Thymus (tissue), 11 donors: ENCODE measurements around the gene SLC49A4. TPM values are rescaled to one million over a fixed set of nuclear protein-coding genes. Genes with fewer than 3 reads are reported as not detected.

Source experiments
- DNase-seq, 9 donors: peaks; one replicate each; pipeline ENCODE4 v3.0.0-alpha.2; 2013; ENCODE audit warnings: low spot score in 9 of 9, low read depth in 6 of 9, missing footprints in 1 of 9
- H3K27ac ChIP-seq, 2 donors: one replicate each; pipeline ENCODE4 v1.5.1; 2013; ENCODE audit warnings: control low read depth in 1 of 2, low read depth in 1 of 2, low read length in 1 of 2, mild to moderate bottlenecking in 1 of 2, moderate library complexity in 1 of 2
- H3K27me3 ChIP-seq, 2 donors: one replicate each; pipeline ENCODE4 v1.5.1; 2013; ENCODE audit warnings: low read length in 1 of 2; ENCODE audit not compliant: control insufficient read depth in 2 of 2, insufficient read depth in 1 of 2
- H3K36me3 ChIP-seq, 2 donors: one replicate each; pipeline ENCODE4 v1.5.1; 2013; ENCODE audit warnings: low read length in 1 of 2, mild to moderate bottlenecking in 1 of 2, moderate library complexity in 1 of 2; ENCODE audit not compliant: control insufficient read depth in 2 of 2, insufficient read depth in 2 of 2
- H3K4me1 ChIP-seq, 2 donors: one replicate each; pipeline ENCODE4 v1.5.1; 2013; ENCODE audit warnings: low read length in 2 of 2; ENCODE audit not compliant: control insufficient read depth in 2 of 2, insufficient read depth in 2 of 2
- H3K4me3 ChIP-seq, 2 donors: one replicate each; pipeline ENCODE4 v1.5.1; 2013; ENCODE audit warnings: low read length in 2 of 2, control low read depth in 1 of 2, mild to moderate bottlenecking in 1 of 2
- H3K9me3 ChIP-seq, 2 donors: one replicate each; pipeline ENCODE4 v1.5.1; 2013; ENCODE audit warnings: low read length in 1 of 2, mild to moderate bottlenecking in 1 of 2; ENCODE audit not compliant: control insufficient read depth in 2 of 2, insufficient read depth in 1 of 2
- WGBS: extraction: QIAGEN DNeasy Blood & Tissue Kit; methylation state at CpG from one replicate; pipeline ENCODE4 v1.1.7; 2013; 5-methylcytosine and 5-hydroxymethylcytosine counted together
- polyA plus RNA-seq: library from polyadenylated mRNA; stranded (reverse); fragments of 200-250 nt; gene quantifications from one replicate; pipeline ENCODE4 v1.2.3, GENCODE V29; 2013
- total RNA-seq: library from RNA; stranded (reverse); fragments of 120-200 nt; gene quantifications from one replicate; pipeline ENCODE4 v1.2.4, GENCODE V29; 2013
- donor health status: healthy.

The SLC49A4 gene
- total and polyA plus RNA-seq, 2 donors: 3.3 to 5.9 TPM

- Histone ChIP-seq H3K36me3 (no peaks in the 10 kb centered on the region), H3K27ac (no peak overlapping the region), H3K9me3 (peaks cover 1 to 3% of the 10 kb centered on the region in 2 donors), H3K27me3 (peaks cover 0 to 7% of the 10 kb centered on the region in 2 donors), H3K4me1 (peaks cover 0 to 4% of the 10 kb centered on the region in 2 donors), H3K4me3 (no peak overlapping the region)
- WGBS: 93% methylated on average over 4 of the region's 4 CpGs
- no peak for DNase-seq
Observed at GRCh38 chr3:122903171-122903570, 108.3 kb downstream of the SLC49A4 start.

DNA sequence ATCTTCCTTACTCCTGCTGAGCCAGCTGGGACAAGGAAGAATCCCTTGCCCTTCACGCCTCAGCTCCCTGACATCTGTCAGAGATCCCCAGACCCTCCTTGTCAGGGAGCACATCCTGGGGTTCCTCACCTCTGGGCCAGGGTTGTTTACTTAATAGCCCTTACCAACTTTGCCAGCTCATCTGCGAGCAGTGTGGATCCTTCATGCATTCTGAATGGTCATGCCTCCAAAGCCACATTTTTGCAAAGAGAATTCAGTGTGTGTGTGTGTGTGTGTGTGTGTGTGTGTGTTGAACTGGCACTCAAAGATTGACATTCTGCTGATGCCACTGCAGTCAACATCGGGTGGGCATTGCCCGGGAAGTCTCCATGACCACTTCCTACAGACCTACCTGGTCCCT lies 112.6 kb downstream of the SLC49A4 start:
- Histone ChIP-seq H3K9me3 (peaks cover 1 to 6% of the 10 kb centered on the region in 2 donors), H3K4me1 (no peaks in the 10 kb centered on the region), H3K27me3 (peaks cover 9 to 23% of the 10 kb centered on the region in 2 donors), H3K36me3 (no peaks in the 10 kb centered on the region), H3K27ac (no peak overlapping the region), H3K4me3 (no peak overlapping the region)
- no peak for DNase-seq
- 95% methylated on average over 4 of the region's 4 CpGs for WGBS

DNA sequence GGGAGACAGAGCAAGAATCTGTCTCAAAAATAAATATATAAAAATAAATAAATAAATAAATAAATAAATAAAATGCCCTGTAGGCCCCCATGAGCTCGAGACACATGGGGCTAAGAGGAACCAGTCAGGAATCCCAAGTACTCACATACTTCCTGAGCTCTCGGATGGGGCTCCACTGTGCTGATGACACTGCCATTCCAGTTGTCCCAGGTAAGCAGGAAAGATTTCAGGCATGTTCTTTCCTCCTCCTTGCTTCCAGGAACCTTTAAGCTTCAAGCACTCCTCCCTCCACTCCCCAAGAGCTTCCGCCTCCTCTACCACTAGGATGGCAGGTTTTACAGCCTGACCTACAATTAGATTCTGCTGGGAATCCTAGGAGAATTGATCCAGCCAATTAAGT lies 113.4 kb downstream of the SLC49A4 start:
- Histone ChIP-seq H3K9me3 (peaks cover 1 to 6% of the 10 kb centered on the region in 2 donors), H3K27ac (no peak overlapping the region), H3K27me3 (peaks cover 16 to 29% of the 10 kb centered on the region in 2 donors), H3K4me3 (no peak overlapping the region), H3K36me3 (no peaks in the 10 kb centered on the region), H3K4me1 (peaks cover 0 to 2% of the 10 kb centered on the region in 2 donors)
- DNase-seq: no peak
- 94% methylated on average over 3 of the region's 3 CpGs for WGBS

GRCh38 chr3:122911901-122912300 lies 117.0 kb downstream of the SLC49A4 start:
- H3K27ac ChIP-seq: no peak overlapping the region
- peaks cover 0 to 3% of the 10 kb centered on the region in 2 donors for H3K9me3 ChIP-seq
- WGBS: 98% methylated on average over 16 of the region's 16 CpGs
- H3K27me3 ChIP-seq: peaks cover 25 to 48% of the 10 kb centered on the region in 2 donors
- no peak for DNase-seq
- no peak overlapping the region for H3K4me3 ChIP-seq
- peaks cover 15 to 19% of the 10 kb centered on the region in 2 donors for H3K4me1 ChIP-seq
- H3K36me3 ChIP-seq: no peaks in the 10 kb centered on the region

GRCh38 chr3:122912772-122913538 lies 118.1 kb downstream of the SLC49A4 start:
- Histone ChIP-seq H3K4me3 (no peak overlapping the region), H3K27me3 (peaks cover 25 to 48% of the 10 kb centered on the region in 2 donors), H3K9me3 (peaks cover 0 to 3% of the 10 kb centered on the region in 2 donors), H3K4me1 (peaks cover 16 to 22% of the 10 kb centered on the region in 2 donors), H3K36me3 (no peaks in the 10 kb centered on the region), H3K27ac (no peak overlapping the region)
- WGBS: 35% methylated on average over 76 of the region's 76 CpGs
- no peak for DNase-seq

DNA sequence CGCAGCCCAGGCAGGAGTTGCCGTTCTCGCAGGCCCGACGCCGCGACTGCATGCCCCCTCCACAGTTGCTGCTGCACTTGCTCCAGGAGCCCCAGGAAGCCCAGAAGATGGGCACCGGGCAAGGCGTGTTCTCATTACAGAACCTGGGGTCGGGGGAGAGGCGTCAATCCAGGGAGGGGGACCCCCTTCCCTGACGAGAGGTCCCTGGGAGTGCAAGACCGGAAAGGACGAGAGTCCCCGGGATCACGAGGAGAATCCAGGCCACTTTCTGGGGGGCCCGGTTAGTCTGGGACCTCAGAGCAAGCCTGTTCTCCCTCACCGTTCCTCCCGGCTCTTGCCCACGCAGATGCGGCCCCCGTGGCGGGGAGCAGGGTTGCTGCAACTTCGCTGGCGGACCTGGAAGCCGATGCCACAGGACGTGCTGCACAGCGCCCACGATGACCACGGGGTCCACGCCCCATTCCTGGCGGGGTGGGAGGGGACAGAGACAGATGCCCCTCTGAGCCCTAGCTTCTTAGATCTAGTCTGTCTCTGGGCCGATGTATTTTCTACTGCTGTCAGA lies 118.8 kb downstream of the SLC49A4 start:
- Histone ChIP-seq H3K4me3 (no peak overlapping the region), H3K9me3 (peaks cover 0 to 3% of the 10 kb centered on the region in 2 donors), H3K27ac (no peak overlapping the region), H3K27me3 (peaks cover 25 to 50% of the 10 kb centered on the region in 2 donors), H3K4me1 (peaks cover 16 to 22% of the 10 kb centered on the region in 2 donors), H3K36me3 (no peaks in the 10 kb centered on the region)
- DNase-seq: no peak
- WGBS: 82% methylated on average over 33 of the region's 33 CpGs

- WGBS: 89% methylated on average over 17 of the region's 17 CpGs
- Histone ChIP-seq H3K36me3 (no peaks in the 10 kb centered on the region), H3K4me1 (peaks cover 16 to 22% of the 10 kb centered on the region in 2 donors), H3K4me3 (no peak overlapping the region), H3K9me3 (peaks cover 0 to 3% of the 10 kb centered on the region in 2 donors), H3K27me3 (peaks cover 25 to 61% of the 10 kb centered on the region in 2 donors), H3K27ac (no peak overlapping the region)
- DNase-seq: no peak
Observed at GRCh38 chr3:122915300-122916055, 120.6 kb downstream of the SLC49A4 start.

- DNase-seq: peak in 8 of 9 donors; percentile 8 to 79 (median 32)
- peaks cover 25 to 63% of the 10 kb centered on the region in 2 donors for H3K27me3 ChIP-seq
- H3K9me3 ChIP-seq: peaks cover 0 to 3% of the 10 kb centered on the region in 2 donors
- H3K36me3 ChIP-seq: no peaks in the 10 kb centered on the region
- no peak overlapping the region for H3K27ac ChIP-seq
- no peak overlapping the region for H3K4me3 ChIP-seq
- peaks cover 16 to 22% of the 10 kb centered on the region in 2 donors for H3K4me1 ChIP-seq
- 8% methylated on average over 4 of the region's 4 CpGs for WGBS
Observed at GRCh38 chr3:122916084-122916483, 121.2 kb downstream of the SLC49A4 start.

GRCh38 chr3:122916580-122916979 lies 121.7 kb downstream of the SLC49A4 start:
- DNase-seq: no peak
- Histone ChIP-seq H3K27ac (no peak overlapping the region), H3K4me3 (no peak overlapping the region), H3K9me3 (peaks cover 0 to 3% of the 10 kb centered on the region in 2 donors), H3K27me3 (peaks cover 26 to 63% of the 10 kb centered on the region in 2 donors), H3K4me1 (peaks cover 16 to 23% of the 10 kb centered on the region in 2 donors), H3K36me3 (no peaks in the 10 kb centered on the region)
- WGBS: 74% methylated on average over 6 of the region's 6 CpGs
